GOT3 (cell line): ENCODE results near the gene DOCK7.
"Not testable (repeated sequence)": the region's sequence is repeated elsewhere in the genome, so short reads cannot be mapped to it uniquely, and the experiment has no call there.

Source experiments
- DNase-seq: peaks from one replicate; lab custom pipeline; 2025; ENCODE audit warnings: mixed read lengths; lab: John Stamatoyannopoulos, UW

DOCK7 gene

GRCh38 chr1:62529227-62529626 lies 159.0 kb downstream of the DOCK7 start:
- no peak for DNase-seq

GRCh38 chr1:62528015-62528414 lies 160.2 kb downstream of the DOCK7 start:
- no peak for DNase-seq

DNA sequence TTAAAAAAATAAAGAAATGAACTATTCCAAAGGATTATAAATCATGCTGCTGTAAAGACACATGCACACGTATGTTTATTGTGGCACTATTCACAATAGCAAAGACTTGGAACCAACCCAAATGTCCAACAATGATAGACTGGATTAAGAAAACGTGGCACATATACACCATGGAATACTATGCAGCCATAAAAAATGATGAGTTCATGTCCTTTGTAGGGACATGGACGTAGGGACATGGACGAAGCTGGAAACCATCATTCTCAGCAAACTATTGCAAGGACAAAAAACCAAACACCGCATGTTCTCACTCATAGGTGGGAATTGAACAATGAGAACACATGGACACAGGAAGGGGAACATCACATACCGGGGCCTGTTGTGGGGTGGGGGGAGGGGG lies 160.8 kb downstream of the DOCK7 start:
- DNase-seq: not testable (repeated sequence)

DNA sequence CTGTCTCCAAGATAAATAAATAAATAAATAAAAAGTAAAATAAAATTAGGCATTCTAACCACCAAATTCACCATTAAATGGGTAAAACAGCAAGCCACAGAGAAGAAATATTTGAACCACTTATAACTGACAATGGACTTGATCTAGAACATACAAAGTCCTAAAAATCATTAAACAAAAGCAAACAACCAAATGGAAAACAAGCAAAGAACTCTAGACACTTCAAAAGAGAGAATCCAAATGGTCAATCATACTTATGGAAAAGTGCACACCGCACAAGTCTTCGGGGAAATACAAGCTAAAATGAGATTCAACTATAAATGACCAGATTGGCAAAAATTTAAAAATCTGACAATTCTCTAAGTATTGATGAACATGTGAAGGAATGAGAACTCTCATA lies 164.3 kb downstream of the DOCK7 start:
- no peak for DNase-seq

DNA sequence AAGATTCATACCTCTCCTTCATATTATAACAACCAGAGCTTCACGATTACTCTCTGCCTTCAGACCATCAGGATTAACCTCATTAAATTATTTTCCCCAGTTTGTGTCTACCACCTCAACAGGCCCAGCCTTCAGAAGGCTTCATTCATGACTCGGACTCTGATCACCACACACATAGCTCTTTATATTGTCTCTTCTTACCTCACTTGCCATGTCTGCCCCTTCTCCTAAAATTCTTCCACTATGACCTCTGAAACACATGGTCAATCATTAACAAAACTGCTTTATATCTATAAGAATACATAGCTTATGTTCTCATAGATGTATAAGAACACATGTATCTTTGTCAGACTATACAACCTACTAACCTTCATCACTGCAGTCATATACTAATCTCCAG lies 171.6 kb downstream of the DOCK7 start:
- DNase-seq: no peak

- DNase-seq: no peak
These were observed 173.3 kb downstream of the DOCK7 start for GRCh38 chr1:62514746-62515423.

- no peak for DNase-seq
These were observed 175.2 kb downstream of the DOCK7 start for GRCh38 chr1:62513013-62513412.

- no peak for DNase-seq
These were observed 179.2 kb downstream of the DOCK7 start for GRCh38 chr1:62509028-62509427.

GRCh38 chr1:62508187-62508758 lies 179.9 kb downstream of the DOCK7 start:
- DNase-seq: no peak

- DNase-seq: no peak
These were observed 188.0 kb downstream of the DOCK7 start for GRCh38 chr1:62500210-62500609.

GRCh38 chr1:62494137-62494536 lies 194.0 kb downstream of the DOCK7 start:
- DNase-seq: no peak

DNA sequence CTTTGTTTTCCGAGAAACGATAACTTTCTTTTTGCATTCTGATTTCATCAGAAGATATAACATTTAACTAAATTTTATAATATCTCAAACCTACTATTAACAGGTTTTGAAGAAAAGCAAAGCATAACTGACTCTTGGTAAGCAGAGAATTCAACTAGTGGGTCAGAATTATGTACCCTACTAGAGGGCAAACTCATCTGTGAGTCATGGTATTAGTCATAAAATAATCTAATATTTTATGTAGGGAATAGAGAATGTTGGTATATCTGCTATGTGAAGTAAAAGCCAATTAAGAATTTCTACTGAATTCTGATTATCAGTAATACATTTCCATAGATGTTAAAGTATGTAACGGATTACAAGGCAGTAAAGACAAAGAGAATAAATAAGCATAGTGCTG lies 194.5 kb downstream of the DOCK7 start:
- no peak for DNase-seq

- no peak for DNase-seq
These were observed 195.7 kb downstream of the DOCK7 start for GRCh38 chr1:62492521-62492920.

GRCh38 chr1:62487956-62488355 lies 200.2 kb downstream of the DOCK7 start:
- DNase-seq: no peak

GRCh38 chr1:62484824-62485468 lies 203.2 kb downstream of the DOCK7 start:
- DNase-seq: no peak

GRCh38 chr1:62481681-62482080 lies 206.5 kb downstream of the DOCK7 start:
- DNase-seq: no peak

GRCh38 chr1:62476525-62477219 lies 211.5 kb downstream of the DOCK7 start:
- DNase-seq: no peak

GRCh38 chr1:62467092-62467491 lies 221.1 kb downstream of the DOCK7 start:
- no peak for DNase-seq

DNA sequence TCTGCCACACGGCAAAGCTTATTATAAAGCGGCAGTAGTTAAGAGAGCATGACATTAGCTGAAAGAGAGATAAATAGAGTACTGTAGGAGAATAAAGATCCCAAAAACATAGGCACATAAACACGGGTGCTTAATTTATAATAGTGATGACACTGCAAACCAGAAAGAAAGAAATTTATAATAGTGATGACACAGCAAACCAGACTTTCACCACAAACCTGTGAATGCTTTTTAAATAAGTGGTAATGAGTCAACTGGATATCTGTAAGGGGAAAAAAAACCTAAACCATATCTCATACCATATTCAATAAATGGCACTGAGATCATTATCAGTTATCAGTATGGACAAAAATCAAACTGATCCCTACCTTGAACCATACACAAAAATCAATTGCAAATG lies 225.8 kb downstream of the DOCK7 start:
- no peak for DNase-seq

DNA sequence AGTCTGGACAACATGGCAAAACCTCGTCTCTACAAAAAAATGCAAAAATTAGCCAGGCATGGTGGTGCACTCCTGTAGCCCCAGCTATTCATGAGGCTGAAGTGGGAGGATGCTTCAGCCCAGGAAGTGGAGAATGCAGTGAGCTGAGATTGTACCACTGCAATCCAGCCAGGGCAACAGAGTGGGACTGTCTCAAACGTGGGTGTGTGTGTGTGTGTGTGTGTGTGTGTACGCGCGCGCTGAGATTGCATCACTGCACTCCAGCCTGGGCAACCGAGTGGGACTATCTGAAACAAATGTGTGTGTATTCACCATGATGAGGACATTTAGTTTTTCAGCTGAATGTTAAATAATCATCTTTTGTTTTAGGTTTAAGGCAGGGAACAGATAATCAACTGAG lies 230.2 kb downstream of the DOCK7 start:
- no peak for DNase-seq

DNA sequence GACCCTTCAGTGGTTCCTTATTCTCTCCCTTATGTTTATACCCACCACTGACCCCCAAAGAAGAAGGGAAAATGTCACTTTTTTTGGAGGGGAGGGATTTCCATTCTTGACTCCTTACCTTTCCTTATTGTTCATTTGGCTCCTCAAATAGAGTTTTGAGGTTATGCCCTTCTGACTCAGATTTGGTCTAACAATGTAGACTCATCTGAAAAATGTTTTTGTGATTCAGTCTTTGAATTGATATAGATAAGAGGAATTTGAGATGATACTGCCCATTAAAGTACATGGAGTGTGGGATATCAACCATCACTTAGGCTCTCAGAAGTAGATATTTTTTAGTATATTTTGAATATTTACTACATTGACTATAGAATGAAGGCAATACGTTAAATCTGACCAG lies 235.2 kb downstream of the DOCK7 start:
- DNase-seq: no peak

- no peak for DNase-seq
These were observed 237.9 kb downstream of the DOCK7 start for GRCh38 chr1:62450301-62450700.
